Inflammatory macrophage (primary cell): ENCODE measurements around the gene OR6N1.

Experiments used
- DNase-seq, 2 donors: peaks; one replicate each; pipeline ENCODE4 v3.0.0-alpha.2; 2020 to 2022

Gene OR6N1

DNA sequence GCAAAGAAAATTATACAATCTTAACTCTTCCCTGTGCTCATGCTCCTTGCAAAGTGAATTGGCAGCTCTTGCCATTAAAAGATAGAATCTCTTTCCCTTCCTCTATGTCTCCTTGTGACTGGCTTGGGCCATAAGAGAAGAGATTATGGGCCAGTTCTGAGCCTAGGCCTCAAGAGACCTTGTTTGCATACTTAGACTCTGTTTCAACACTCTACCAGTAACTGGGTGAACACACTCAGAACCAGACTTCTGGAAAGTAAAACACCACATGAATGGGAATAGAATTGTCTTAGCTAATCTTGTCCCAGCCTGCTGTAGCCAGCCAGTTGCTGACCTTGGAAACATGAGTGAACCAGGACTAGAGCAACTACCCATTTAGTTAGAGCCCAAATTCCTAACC, 36.1 kb downstream of the OR6N1 start:
- DNase-seq = no peak

DNA sequence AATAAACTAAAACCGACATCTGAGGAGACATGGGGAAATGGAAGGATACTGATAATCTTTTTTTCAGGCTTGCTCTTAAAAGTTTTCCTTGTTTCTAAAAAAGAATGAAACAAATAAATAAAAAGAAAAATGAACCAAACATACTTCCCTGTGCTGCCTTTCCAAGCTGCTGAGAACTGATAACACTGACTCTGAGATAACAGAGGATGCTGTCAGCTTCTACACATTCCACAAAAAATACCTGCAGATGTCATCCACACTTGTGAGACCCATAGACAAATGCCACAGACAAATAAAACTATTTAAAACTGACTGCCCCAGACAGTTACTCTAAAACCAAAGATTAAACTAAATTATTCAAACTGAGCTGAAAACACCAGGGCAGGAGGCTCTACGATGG, 39.5 kb downstream of the OR6N1 start:
- DNase-seq = no peak

DNA sequence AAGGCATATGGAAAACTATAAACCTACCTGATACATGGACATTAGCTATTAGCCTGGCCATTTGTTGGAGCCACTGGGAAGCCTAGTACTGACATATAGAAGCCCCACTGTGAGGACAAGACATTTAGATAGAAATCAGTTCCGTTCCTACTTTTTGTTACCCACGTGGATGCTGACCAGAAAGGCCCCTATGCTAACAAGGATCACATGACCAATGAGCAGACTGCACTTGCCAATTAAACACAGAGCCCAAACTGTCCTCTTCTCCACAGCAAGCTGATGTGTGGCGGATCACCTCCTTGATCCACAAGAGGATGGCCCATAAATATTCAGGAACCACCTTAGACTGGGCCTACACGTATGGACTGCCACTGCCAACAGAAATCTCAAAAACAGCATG, 40.3 kb downstream of the OR6N1 start:
- DNase-seq = no peak

DNA sequence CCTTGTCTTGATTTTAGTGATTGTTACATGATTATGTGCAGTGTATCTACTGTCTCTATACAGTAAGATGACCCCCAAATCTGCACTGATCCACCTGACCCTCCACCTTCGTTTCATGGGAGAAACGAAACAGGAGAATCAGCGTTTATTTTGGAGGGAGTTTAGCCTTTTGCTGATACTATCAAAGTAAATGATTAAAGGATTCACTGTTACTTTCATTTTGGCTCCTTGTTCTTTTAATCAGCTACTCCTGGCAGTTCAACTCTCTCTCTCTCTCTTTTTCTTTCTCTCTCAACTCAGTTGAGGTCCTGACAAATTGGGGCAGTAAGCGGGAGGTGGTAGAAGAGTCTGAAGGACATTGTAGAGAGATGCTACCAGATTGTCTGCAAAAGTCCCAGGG, 41.5 kb downstream of the OR6N1 start:
- DNase-seq = no peak

DNA sequence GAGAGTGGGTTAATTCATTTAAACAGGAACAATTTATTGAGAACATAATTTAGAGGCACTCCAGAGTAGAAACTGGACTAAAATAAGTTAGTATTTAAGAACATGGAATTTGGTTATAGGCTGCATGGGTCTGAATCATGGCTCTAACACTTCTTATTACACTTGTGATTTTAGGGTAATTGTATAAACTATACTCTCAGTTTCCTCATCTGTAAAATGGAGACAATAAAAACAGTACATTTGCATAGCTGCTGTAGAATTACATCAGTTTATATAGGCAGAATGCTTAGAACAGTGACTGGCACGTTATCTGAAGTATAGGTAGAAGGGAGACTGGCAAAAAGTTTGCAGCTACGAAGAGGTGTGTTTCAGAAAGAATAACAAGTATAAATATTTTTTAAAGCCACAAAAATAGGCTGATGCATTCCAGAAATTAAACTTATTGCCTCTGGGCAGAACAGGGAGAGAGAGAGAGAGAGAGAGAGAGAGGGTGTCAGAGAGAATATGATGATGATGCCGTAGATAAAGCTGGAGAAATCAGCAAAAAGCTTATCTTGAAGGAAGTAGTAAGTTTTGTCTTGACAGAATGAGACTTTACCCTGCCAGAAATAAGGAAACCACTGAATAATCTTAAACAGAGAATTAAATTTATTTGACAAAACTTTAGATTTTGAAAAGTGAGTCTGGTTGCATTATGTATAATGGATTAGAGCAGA, 43.3 kb downstream of the OR6N1 start:
- DNase-seq = no peak

DNA sequence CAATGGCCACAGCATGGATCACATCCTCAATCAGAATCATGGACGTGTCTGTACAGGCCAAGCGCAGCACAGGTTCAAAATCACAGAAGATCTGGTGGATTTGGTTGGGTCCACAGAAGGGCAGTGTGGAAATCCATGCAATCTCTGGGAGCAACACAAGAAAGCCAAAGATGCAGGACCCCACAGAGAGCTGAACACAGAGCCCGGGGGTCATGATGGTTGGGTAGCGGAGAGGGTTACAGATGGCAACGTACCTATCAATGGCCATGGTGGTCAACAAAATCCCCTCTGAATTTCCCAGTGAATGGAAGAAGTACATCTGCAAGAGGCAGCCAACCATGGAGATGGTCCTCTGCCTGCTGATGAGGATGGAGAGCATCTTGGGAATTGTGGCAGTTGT, 47.6 kb downstream of the OR6N1 start:
- DNase-seq = no peak

DNA sequence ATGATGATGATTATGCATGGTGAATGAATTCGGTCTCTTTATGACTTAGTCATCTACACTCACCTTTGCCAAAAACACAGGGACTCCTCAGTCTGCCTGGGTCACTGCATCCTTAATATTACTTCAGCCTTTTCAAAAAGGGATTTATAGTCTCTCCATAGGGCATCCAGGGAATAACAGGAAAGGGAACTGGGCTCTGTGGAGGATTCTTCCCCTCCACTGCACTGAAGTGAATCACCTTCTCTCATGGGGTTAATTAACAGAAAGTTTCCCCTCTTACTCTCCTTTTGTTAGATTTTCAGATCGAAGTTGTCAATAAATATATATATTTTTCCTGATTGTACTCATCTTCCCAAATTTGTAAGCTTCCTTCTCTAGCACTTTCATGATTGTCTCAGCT, 51.4 kb downstream of the OR6N1 start, which contains the start of gene OR6K3:
OR6K3 (minus strand) TSS at position 101 of the 400 bp plus-strand sequence. CDS start 2,605 bp downstream, outside the sequence.
- no peak for DNase-seq

DNA sequence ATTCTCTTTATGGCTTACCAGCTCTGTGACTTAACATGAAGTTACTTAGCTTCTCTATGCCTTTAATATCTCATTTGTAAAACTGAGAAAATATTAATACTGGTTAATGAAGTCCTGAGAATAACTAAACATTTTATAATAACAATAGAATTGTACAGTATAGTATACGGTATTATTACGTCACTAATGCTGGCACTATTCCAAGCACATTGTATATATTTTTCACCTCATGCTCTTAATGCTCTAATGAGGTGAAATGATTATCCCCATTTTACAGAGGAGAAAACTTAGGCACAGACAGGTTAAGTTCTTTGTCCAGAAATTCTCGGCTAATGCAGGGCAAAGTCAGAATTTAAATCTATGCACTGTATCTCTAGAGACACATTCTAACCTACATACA, 52.3 kb downstream of the OR6N1 start:
- DNase-seq = no peak

DNA sequence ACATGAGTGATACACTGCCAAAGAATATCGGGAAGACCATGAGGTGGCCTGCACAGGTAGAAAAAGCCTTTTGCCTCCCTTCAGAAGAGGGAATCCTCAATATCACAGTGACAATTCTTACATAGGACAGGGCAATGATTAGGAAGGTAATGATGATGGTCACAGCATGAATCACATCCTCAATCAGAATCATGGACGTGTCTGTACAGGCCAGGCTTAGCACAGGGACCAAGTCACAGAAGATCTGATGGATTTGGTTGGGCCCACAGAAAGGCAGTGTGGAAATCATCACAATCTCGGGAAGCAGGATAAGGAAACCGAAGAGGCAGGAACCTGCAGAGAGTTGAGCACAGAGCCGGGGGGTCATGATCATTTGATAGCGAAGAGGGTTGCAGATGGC, 54.7 kb downstream of the OR6N1 start:
- DNase-seq = no peak

DNA sequence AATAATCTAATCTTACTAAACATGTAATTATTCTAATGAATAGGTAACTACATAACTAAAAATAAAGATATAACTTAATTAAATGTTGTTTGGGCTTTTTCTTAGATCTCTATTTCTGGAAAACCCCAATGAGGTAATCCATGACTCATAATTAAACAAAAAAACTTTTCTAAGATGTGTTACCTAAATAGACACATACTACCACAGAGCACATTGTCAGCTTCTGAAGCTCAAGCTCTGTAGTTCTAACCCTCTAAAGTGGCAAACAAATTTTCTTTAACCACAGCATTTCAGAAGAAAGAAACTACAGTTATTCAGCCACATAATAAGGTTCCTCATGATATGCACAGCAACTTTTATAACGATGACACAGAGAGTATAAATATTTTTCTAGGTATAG, 55.7 kb downstream of the OR6N1 start:
- no peak for DNase-seq

DNA sequence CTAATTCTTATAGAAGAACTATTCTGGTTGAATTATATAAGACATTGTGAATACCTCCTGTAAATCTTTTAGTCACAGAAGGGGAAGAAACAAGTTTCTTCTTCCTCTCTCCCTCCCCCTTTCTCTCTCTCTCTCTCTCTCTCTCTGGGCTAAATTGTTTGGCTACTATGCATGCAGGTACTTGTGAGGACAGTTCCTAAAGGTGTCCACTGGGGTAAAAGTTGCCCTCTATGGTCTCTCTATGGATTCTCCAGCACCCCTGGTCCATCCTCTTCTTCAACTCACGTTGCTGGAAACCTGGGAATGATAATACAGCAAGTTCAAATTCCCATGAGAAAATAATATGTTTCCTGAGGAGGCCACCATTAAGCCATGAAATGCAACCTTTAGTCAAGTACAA, 57.2 kb downstream of the OR6N1 start:
- DNase-seq = no peak
